OCI-LY7 (cell line): ENCODE data around the gene PON1. TPM values are rescaled to one million over a fixed set of nuclear protein-coding genes. Genes with fewer than 3 reads are reported as not detected.

Experiments used
- BruUV-seq: library from RNA; stranded (reverse); fragments of 400-500 nt; replicated peaks from 2 replicates; lab custom pipeline; 2021; lab: Mats Ljungman, UMichigan
- CTCF ChIA-PET: fragments of 300-600 bp; sonication (Branson Sonifier 250); formaldehyde crosslinking; loops from one replicate; lab custom pipeline; 2022; ENCODE audit warnings: antibody characterized with exemption; ENCODE audit not compliant: unreplicated experiment; lab: Charles Lee
- POLR2A ChIA-PET: fragments of 300-600 bp; sonication (Branson Sonifier 250); formaldehyde crosslinking; loops from one replicate; lab custom pipeline; 2022; ENCODE audit warnings: antibody characterized with exemption; lab: Charles Lee
- DNase-seq: peaks from one replicate; pipeline ENCODE4 v3.0.0-alpha.2; 2015; ENCODE audit warnings: low spot score
- H2AFZ ChIP-seq: fragments of 200-600 bp; sonication (generic), shearing (Covaris generic); 2 replicates; pipeline ENCODE4 v1.6.1; 2014; ENCODE audit warnings: mild to moderate bottlenecking, antibody characterized with exemption, low read length, moderate library complexity
- H3K27ac ChIP-seq: fragments of 200-600 bp; sonication (generic); 2 replicates; pipeline ENCODE4 v1.5.1; 2014; ENCODE audit warnings: mixed run types, low read depth, mild to moderate bottlenecking, moderate library complexity, low read length, inconsistent platforms; ENCODE audit not compliant: poor library complexity, severe bottlenecking
- H3K36me3 ChIP-seq: fragments of 200-600 bp; sonication (generic); 2 replicates; pipeline ENCODE4 v1.6.1; 2014; ENCODE audit warnings: mild to moderate bottlenecking, antibody characterized with exemption, low read length, moderate library complexity, mixed read lengths; ENCODE audit not compliant: insufficient read depth
- H3K4me1 ChIP-seq: fragments of 200-600 bp; sonication (generic); 2 replicates; pipeline ENCODE4 v1.5.1; 2014; ENCODE audit warnings: mild to moderate bottlenecking, low read length; ENCODE audit not compliant: insufficient read depth, poor library complexity, severe bottlenecking
- H3K4me2 ChIP-seq: fragments of 200-600 bp; sonication (generic); 2 replicates; pipeline ENCODE4 v1.6.1; 2014; ENCODE audit warnings: mild to moderate bottlenecking, low read length
- H3K4me3 ChIP-seq: fragments of 200-600 bp; sonication (generic); 2 replicates; pipeline ENCODE4 v1.5.1; 2014; ENCODE audit warnings: mild to moderate bottlenecking, low read depth, low read length; ENCODE audit not compliant: poor library complexity, severe bottlenecking
- H3K79me2 ChIP-seq: fragments of 200-600 bp; sonication (generic); 2 replicates; pipeline ENCODE4 v1.6.1; 2016; ENCODE audit warnings: low read depth, mild to moderate bottlenecking, low read length, moderate library complexity, mixed read lengths; ENCODE audit not compliant: insufficient read depth
- H3K9me2 ChIP-seq: fragments of 200-600 bp; sonication (generic); 2 replicates; pipeline ENCODE4 v1.6.1; 2016; ENCODE audit warnings: mild to moderate bottlenecking, low read length, mixed read lengths; ENCODE audit not compliant: insufficient read depth
- H3K9me3 ChIP-seq: fragments of 200-600 bp; sonication (generic); 2 replicates; pipeline ENCODE4 v1.6.1; 2014; ENCODE audit warnings: mild to moderate bottlenecking, mixed run types, low read length, mixed read lengths
- H4K20me1 ChIP-seq: fragments of 200-600 bp; sonication (generic); 2 replicates; pipeline ENCODE4 v1.6.1; 2014; ENCODE audit warnings: mild to moderate bottlenecking, antibody characterized with exemption, low read length, moderate library complexity, mixed read lengths; ENCODE audit not compliant: insufficient read depth
- EZH2phosphoT487 ChIP-seq: fragments of 200-600 bp; sonication (generic); IDR thresholded peaks from 2 replicates; pipeline ENCODE4 v1.6.1; 2018; ENCODE audit warnings: low read depth, borderline replicate concordance, mild to moderate bottlenecking, mixed run types, antibody characterized with exemption, low read length, moderate library complexity, mixed read lengths
- intact Hi-C: fragments of 100-400 bp; cut with micrococcal nuclease; formaldehyde crosslinking; loops from one replicate; pipeline ENCODE4 v1.10.0; 2022; ENCODE audit not compliant: unreplicated experiment
- total RNA-seq, 2 experiments: library from RNA; depleted of rRNA in 1 of 2; stranded (reverse); fragments of >200 nt in 1 of 2; shearing (Covaris generic) in 1 of 2; gene quantifications; 2 replicates each; pipeline ENCODE4 v1.2.3, GENCODE V29; 2014 to 2022
- TF ChIP-seq, protein P1 (sequence below): fragments of 200-600 bp; sonication (generic); conservative IDR thresholded peaks from 2 replicates; pipeline ENCODE4 v1.5.1; 2014; ENCODE audit warnings: mild to moderate bottlenecking, antibody characterized with exemption, low read length, moderate library complexity, mixed read lengths

PON1 gene
- total RNA-seq, 2 experiments from 2014 or later = not detected

DNA sequence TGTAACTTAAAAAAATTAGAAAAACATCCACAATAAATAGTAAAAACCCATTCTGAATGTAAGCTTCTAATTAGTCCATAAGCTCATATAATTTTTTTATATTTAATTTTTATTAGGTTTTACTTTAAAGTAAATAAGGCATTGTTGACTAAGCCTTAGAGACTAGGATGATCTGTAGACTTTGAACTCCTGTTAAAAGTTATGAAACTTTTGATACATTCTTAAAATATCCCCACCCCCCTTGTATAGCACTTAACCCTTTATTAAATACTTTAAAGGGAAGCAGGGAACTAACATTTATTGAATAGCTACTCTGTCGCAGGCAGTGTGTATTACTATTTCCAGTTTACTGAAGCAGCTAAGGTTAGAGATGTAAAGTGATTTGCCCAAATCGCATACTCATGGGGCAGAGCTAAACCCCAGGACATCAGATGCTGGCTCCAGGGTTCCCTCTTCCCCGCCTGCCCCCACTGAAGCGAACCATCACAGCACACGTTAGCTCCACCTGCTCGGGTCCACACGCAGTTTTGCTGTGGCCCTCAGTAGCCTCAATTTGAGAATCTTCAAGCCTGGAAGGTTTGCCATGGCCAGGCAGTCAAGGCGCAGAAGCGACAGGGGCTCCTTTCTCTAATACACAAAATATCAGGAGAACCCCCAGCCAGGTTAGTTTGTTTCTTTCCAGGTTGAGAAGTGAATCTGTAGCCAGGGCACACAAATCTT lies 762 bp downstream of the PON1 start:
- ChIA-PET POLR2A (interaction anchor here (0.5 to 0.7 kb wide), 2 partner anchors 14 to 20 kb away, joined by 5 to 6 read pairs; no protein-coding TSS in a partner anchor), CTCF (no interaction called here)
- BruUV-seq = no TSS peak
- H3K36me3 ChIP-seq = no peaks in the 10 kb centered on the region
- H3K4me3 ChIP-seq = no peak overlapping the region
- no peaks in the 10 kb centered on the region for H3K79me2 ChIP-seq
- H4K20me1 ChIP-seq = no peaks in the 10 kb centered on the region
- no peak overlapping the region for H3K4me2 ChIP-seq
- no peaks in the 10 kb centered on the region for H3K4me1 ChIP-seq
- TF ChIP-seq EZH2phosphoT487 = no peak
- TF ChIP-seq, protein P1, sequence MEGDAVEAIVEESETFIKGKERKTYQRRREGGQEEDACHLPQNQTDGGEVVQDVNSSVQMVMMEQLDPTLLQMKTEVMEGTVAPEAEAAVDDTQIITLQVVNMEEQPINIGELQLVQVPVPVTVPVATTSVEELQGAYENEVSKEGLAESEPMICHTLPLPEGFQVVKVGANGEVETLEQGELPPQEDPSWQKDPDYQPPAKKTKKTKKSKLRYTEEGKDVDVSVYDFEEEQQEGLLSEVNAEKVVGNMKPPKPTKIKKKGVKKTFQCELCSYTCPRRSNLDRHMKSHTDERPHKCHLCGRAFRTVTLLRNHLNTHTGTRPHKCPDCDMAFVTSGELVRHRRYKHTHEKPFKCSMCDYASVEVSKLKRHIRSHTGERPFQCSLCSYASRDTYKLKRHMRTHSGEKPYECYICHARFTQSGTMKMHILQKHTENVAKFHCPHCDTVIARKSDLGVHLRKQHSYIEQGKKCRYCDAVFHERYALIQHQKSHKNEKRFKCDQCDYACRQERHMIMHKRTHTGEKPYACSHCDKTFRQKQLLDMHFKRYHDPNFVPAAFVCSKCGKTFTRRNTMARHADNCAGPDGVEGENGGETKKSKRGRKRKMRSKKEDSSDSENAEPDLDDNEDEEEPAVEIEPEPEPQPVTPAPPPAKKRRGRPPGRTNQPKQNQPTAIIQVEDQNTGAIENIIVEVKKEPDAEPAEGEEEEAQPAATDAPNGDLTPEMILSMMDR = no peak
- no peak overlapping the region for H2AFZ ChIP-seq
- intact Hi-C loops = no loop called here
- no peak overlapping the region for H3K27ac ChIP-seq
- H3K9me2 ChIP-seq = no peaks in the 10 kb centered on the region
- DNase-seq = no peak
- H3K9me3 ChIP-seq = no peaks in the 10 kb centered on the region

DNA sequence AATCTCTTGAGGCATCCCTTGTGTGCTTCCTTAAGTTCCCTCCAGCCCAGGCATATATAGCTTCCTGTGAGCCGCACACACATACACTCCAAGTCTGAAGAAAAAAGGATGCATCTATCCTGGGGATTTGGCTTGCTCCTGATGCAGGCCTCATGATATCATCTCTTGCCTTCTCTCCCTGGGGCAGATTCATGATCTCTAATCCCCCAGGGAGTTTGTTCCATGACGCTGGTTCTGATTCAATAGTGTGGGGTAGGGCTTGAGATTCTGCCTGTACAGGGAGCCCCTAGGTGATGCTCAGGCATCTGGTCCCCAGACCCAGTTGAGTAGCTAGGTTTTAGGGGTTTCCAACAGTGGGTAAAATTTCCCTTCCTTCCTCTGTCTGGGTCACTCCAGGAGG lies 1.5 kb downstream of the PON1 start:
- Histone ChIP-seq H3K9me2 (no peaks in the 10 kb centered on the region), H4K20me1 (no peaks in the 10 kb centered on the region), H3K4me3 (no peak overlapping the region), H3K36me3 (no peaks in the 10 kb centered on the region), H2AFZ (no peak overlapping the region), H3K79me2 (no peaks in the 10 kb centered on the region), H3K9me3 (no peaks in the 10 kb centered on the region), H3K4me2 (no peak overlapping the region), H3K4me1 (no peaks in the 10 kb centered on the region), H3K27ac (no peak overlapping the region)
- intact Hi-C loops = no loop called here
- no peak for DNase-seq
- no TSS peak for BruUV-seq
- TF ChIP-seq, protein P1 = no peak
- no peak for TF ChIP-seq EZH2phosphoT487
- ChIA-PET POLR2A (interaction anchor here (0.7 kb wide), 2 partner anchors 13 to 168 kb away, joined by 3 to 6 read pairs; no protein-coding TSS in a partner anchor), CTCF (no interaction called here)

DNA sequence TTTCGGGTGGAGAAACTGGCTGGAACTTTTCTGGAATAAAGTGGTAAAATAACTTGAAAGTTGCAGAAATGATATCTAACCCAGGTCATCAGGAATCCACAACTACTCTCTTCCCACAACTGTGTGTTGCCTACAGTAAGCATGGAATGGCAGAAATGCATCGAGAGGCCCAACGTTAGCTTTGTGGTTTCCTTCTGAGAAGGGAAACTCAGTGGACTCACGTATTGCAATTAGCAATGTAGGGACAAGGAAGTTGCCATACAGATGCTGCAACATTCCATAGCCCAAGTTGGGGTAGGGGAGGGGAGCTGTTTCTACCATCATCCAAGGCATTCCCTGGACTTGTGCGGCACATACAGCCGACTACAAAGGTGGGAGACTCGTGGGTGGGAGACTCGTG lies 1.9 kb downstream of the PON1 start:
- H3K27ac ChIP-seq = no peak overlapping the region
- no peaks in the 10 kb centered on the region for H3K4me1 ChIP-seq
- H3K36me3 ChIP-seq = no peaks in the 10 kb centered on the region
- no peaks in the 10 kb centered on the region for H3K9me3 ChIP-seq
- H4K20me1 ChIP-seq = no peaks in the 10 kb centered on the region
- no peaks in the 10 kb centered on the region for H3K79me2 ChIP-seq
- intact Hi-C loops = no loop called here
- no peak for DNase-seq
- BruUV-seq = no TSS peak
- TF ChIP-seq EZH2phosphoT487 = no peak
- TF ChIP-seq, protein P1 = no peak
- H3K4me2 ChIP-seq = no peak overlapping the region
- no peak overlapping the region for H2AFZ ChIP-seq
- ChIA-PET CTCF (no interaction called here), POLR2A (interaction anchor here (0.7 kb wide), 1 partner anchor 169 kb away, joined by 3 read pairs; no protein-coding TSS in a partner anchor)
- no peaks in the 10 kb centered on the region for H3K9me2 ChIP-seq
- no peak overlapping the region for H3K4me3 ChIP-seq
